Smooth muscle cell (in vitro differentiated cells): Measurements from ENCODE around the gene KIF12. TPM values are rescaled to one million over a fixed set of nuclear protein-coding genes. Genes with fewer than 3 reads are reported as not detected.

Experiments
- DNase-seq: peaks from one replicate; lab custom pipeline; 2025; ENCODE audit not compliant: unreplicated experiment; lab: John Stamatoyannopoulos, UW
- H2AFZ ChIP-seq: fragments of 200-600 bp; sonication (generic); 2 replicates; pipeline ENCODE4 v1.6.0; 2016; ENCODE audit warnings: antibody characterized with exemption, low read depth, mild to moderate bottlenecking
- H3F3A ChIP-seq: fragments of 200-600 bp; sonication (generic); 2 replicates; pipeline ENCODE4 v1.6.0; 2017; ENCODE audit warnings: antibody characterized with exemption, low read depth
- H3K27ac ChIP-seq: fragments of 200-600 bp; sonication (generic); 2 replicates; pipeline ENCODE4 v1.5.1; 2016; ENCODE audit warnings: low read depth, mild to moderate bottlenecking
- H3K27me3 ChIP-seq: fragments of 200-600 bp; sonication (generic); 2 replicates; pipeline ENCODE4 v1.6.1; 2016; ENCODE audit warnings: low read depth, mild to moderate bottlenecking
- H3K36me3 ChIP-seq: fragments of 200-600 bp; sonication (generic); 2 replicates; pipeline ENCODE4 v1.5.1; 2016; ENCODE audit warnings: low read depth
- H3K4me1 ChIP-seq: fragments of 200-600 bp; sonication (generic); 2 replicates; pipeline ENCODE4 v1.5.1; 2016; ENCODE audit warnings: low read depth
- H3K4me2 ChIP-seq: fragments of 200-600 bp; sonication (generic); 2 replicates; pipeline ENCODE4 v1.6.0; 2016; ENCODE audit warnings: mild to moderate bottlenecking
- H3K4me3 ChIP-seq: fragments of 200-600 bp; sonication (generic); 2 replicates; pipeline ENCODE4 v1.5.1; 2016; ENCODE audit warnings: mild to moderate bottlenecking
- H3K79me2 ChIP-seq: fragments of 200-600 bp; sonication (generic); 2 replicates; pipeline ENCODE4 v1.6.0; 2016; ENCODE audit warnings: low read depth, mild to moderate bottlenecking
- H3K9ac ChIP-seq: fragments of 200-600 bp; sonication (generic); 2 replicates; pipeline ENCODE4 v1.6.0; 2016; ENCODE audit warnings: low read depth
- H3K9me3 ChIP-seq: fragments of 200-600 bp; sonication (generic); replicated peaks from 2 replicates; pipeline ENCODE4 v1.5.1; 2016; ENCODE audit warnings: low read depth
- H4K20me1 ChIP-seq: fragments of 200-600 bp; sonication (generic); 2 replicates; pipeline ENCODE4 v1.6.0; 2016; ENCODE audit warnings: low read depth
- CTCF ChIP-seq: fragments of 200-600 bp; sonication (generic); IDR thresholded peaks from 2 replicates; pipeline ENCODE4 v1.5.1; 2017; ENCODE audit warnings: borderline replicate concordance, mild to moderate bottlenecking, antibody characterized with exemption; ENCODE audit not compliant: insufficient read depth, poor library complexity, severe bottlenecking
- WGBS: methylation state at CpG from one replicate; pipeline ENCODE4 v1.1.7; 2016; ENCODE audit warnings: low lambda C conversion rate; 5-methylcytosine and 5-hydroxymethylcytosine counted together
- polyA plus RNA-seq: library from polyadenylated mRNA; unstranded; fragments of >200 nt; fragmentation: Nextera tagmentation; extraction: Ambion mirVana; gene quantifications from 2 replicates; pipeline ENCODE4 v1.2.1, GENCODE V29; 2016
- total RNA-seq: library from RNA; depleted of rRNA; stranded (reverse); fragments of >200 nt; gene quantifications from 2 replicates; pipeline ENCODE4 v1.2.3, GENCODE V29; 2014

Gene KIF12
- total and polyA plus RNA-seq, 2 experiments from 2014 or later = not detected

DNA sequence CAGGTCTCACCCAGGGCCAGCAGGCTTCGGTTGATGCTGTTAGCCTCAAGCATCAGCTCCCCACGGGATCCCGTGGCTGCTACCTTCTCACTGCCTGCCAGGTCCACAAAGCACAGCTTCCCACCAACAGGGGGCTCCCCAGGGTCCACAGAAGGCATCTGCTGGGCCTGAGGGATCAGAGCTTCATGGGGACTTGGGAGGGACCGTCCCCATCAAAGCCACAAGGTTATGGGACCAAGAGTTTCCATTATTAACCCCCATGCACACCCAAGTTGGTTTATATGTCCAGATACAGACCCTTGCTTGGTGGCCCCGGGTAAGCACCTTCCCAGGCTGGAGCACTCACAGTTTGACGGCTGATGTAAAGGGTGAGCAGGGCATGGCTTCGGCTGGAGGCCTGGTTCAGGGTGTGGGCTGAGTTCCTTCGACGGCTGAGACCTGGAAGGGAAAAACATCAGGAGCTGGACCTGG, 3.0 kb downstream of the KIF12 start:
- H3K4me2 ChIP-seq = no peak overlapping the region
- H3K9ac ChIP-seq = no peak overlapping the region
- peaks cover 6% of the 10 kb centered on the region for H3F3A ChIP-seq
- WGBS = 80% methylated on average over 9 of the region's 9 CpGs
- no peaks in the 10 kb centered on the region for H3K4me1 ChIP-seq
- peak; percentile 10 for TF ChIP-seq CTCF
- H3K9me3 ChIP-seq = no peaks in the 10 kb centered on the region
- H3K4me3 ChIP-seq = no peak overlapping the region
- H4K20me1 ChIP-seq = no peaks in the 10 kb centered on the region
- no peak overlapping the region for H2AFZ ChIP-seq
- no peak overlapping the region for H3K27ac ChIP-seq
- DNase-seq = no peak
- no peaks in the 10 kb centered on the region for H3K36me3 ChIP-seq
- H3K79me2 ChIP-seq = no peaks in the 10 kb centered on the region
- H3K27me3 ChIP-seq = peaks cover 26% of the 10 kb centered on the region

GRCh38 chr9:114094971-114095370, 4.1 kb downstream of the KIF12 start:
- H3K9ac ChIP-seq = no peak overlapping the region
- no peak for TF ChIP-seq CTCF
- H3K27ac ChIP-seq = no peak overlapping the region
- H3F3A ChIP-seq = no peaks in the 10 kb centered on the region
- no peaks in the 10 kb centered on the region for H3K9me3 ChIP-seq
- H2AFZ ChIP-seq = no peak overlapping the region
- H3K36me3 ChIP-seq = no peaks in the 10 kb centered on the region
- H3K79me2 ChIP-seq = no peaks in the 10 kb centered on the region
- peaks cover 26% of the 10 kb centered on the region for H3K27me3 ChIP-seq
- H3K4me3 ChIP-seq = no peak overlapping the region
- DNase-seq = no peak
- H3K4me1 ChIP-seq = no peaks in the 10 kb centered on the region
- 96% methylated on average over 12 of the region's 12 CpGs for WGBS
- no peaks in the 10 kb centered on the region for H4K20me1 ChIP-seq
- no peak overlapping the region for H3K4me2 ChIP-seq

- Histone ChIP-seq H3K9me3 (no peaks in the 10 kb centered on the region), H3K36me3 (no peaks in the 10 kb centered on the region), H3K4me2 (no peak overlapping the region), H3K4me1 (no peaks in the 10 kb centered on the region), H4K20me1 (no peaks in the 10 kb centered on the region), H3K4me3 (no peak overlapping the region), H3K9ac (no peak overlapping the region), H3F3A (no peaks in the 10 kb centered on the region), H3K27ac (no peak overlapping the region), H3K27me3 (peaks cover 22% of the 10 kb centered on the region), H3K79me2 (no peaks in the 10 kb centered on the region), H2AFZ (no peak overlapping the region)
- WGBS = 95% methylated on average over 9 of the region's 9 CpGs
- no peak for TF ChIP-seq CTCF
- DNase-seq = no peak
Observed at GRCh38 chr9:114093761-114094505, 5.2 kb downstream of the KIF12 start.

GRCh38 chr9:114093031-114093471, 6.0 kb downstream of the KIF12 start:
- no peaks in the 10 kb centered on the region for H3F3A ChIP-seq
- H3K27ac ChIP-seq = no peak overlapping the region
- no peaks in the 10 kb centered on the region for H3K79me2 ChIP-seq
- H3K36me3 ChIP-seq = no peaks in the 10 kb centered on the region
- no peak overlapping the region for H3K9ac ChIP-seq
- peaks cover 18% of the 10 kb centered on the region for H3K27me3 ChIP-seq
- H3K4me2 ChIP-seq = no peak overlapping the region
- no peak for TF ChIP-seq CTCF
- H3K9me3 ChIP-seq = no peaks in the 10 kb centered on the region
- no peak overlapping the region for H2AFZ ChIP-seq
- WGBS = 85% methylated on average over 4 of the region's 4 CpGs
- H3K4me3 ChIP-seq = no peak overlapping the region
- no peaks in the 10 kb centered on the region for H3K4me1 ChIP-seq
- H4K20me1 ChIP-seq = no peaks in the 10 kb centered on the region
- DNase-seq = no peak
